GM21526 (cell line): ENCODE measurements around the gene DDX24.

ENCODE experiments used
- ATAC-seq: cut with Tn5 transposase; IDR thresholded peaks from one replicate; pipeline ENCODE4 v1.9.1; 2021; ENCODE audit warnings: moderate library complexity; ENCODE audit not compliant: unreplicated experiment, low FRiP score

DDX24 gene

DNA sequence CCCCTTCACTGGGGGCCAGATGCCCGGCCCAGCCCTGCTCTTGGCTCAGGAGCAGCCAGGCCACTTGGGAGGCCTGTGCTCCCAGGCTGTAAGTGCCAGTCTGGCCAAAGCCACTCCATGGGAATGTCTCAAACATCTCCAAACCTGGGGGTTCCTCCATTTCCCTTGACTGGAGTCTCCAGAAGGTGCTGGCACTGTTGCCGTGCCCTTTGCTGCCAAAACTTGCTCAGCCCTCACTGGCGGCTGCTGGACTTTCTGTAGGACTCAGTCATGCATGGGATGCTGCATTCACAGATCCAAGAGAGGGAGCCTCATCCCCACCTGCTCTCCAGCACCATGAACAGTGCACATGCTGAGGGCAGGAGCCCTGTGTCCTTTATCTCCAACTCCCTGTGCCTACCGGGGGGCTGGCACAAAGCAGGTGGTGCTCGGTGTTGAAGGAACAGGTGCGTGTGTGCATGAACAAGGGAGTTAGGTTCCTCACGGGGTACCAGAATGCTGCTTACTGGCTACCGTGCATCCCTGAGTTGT, 64.5 kb downstream of the DDX24 start:
- ATAC-seq: no peak

DNA sequence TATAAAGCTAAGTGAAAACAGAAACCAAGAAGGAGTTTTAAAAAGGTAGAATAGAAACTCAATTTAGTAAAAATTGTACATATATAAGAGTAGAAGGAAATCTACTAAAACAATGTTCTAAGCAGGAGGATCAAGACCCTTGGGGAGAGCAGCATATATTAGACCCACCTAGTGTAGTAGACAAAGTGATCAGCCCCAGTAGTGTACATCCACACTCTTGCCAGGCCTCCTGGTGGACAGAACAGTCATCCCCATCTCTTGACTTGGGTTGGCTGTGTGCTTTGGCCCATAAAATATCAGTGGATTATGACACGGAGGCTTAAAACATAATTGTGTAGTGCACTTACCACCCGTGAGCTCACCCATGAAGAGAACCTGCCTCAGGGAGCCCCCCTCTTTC, 65.8 kb downstream of the DDX24 start:
- no peak for ATAC-seq

DNA sequence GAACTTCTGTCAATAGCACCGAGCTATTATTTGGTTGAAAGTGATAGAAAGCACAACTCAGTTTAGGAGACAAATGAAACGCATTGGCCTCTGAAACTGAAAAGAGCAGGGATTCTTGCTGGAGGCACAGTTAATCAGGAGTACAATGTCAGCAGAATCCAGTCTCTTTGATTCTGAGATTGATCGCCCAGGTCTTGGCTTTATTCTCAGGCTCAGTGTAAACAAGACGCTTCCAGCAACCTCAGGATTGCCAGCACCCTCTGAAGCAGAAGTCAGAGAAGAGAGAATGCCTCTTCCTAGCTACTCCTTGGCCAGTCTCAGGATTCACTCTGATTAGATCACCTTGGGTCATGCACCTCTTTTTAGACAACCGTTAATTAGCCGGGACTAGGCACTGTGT, 66.6 kb downstream of the DDX24 start:
- no peak for ATAC-seq

DNA sequence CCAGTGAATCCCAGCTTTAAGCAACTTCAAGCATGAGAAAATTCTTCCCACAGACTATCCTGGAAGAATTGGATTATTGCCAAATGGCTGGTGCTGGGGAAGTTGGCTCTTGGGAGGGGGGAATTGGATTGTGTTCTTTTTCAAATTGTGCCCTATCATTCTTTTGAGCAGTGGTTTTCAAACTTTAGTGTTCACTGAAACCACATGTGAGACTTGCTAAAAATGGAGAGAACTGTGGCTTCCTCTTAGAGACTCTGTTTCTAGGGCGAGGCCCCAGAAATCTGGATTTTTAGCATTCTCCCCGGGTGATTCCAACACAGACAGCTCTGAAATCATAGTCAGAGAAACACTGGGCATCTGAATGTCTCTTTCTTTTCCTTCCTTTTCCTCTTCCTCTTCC, 69.2 kb downstream of the DDX24 start:
- no peak for ATAC-seq

DNA sequence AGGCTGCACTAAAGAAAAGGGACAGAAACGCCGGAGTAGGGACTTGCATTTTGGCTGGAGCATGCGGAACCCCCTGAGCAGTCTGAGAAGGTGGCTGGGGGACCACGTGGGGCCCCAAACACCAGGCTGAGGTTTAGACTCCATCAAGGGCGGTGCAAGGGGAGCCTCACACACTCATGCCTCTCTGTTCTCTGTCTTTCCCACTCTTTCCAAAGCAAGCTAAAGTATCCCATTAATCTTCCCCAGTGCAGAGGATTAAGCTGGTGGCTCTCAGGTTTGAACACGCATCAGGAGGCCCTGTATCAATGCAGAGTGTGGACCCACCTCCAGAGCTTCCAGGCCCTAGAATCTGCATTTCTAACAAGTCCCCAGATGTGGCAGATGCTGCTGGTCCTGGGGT, 70.4 kb downstream of the DDX24 start:
- no peak for ATAC-seq

DNA sequence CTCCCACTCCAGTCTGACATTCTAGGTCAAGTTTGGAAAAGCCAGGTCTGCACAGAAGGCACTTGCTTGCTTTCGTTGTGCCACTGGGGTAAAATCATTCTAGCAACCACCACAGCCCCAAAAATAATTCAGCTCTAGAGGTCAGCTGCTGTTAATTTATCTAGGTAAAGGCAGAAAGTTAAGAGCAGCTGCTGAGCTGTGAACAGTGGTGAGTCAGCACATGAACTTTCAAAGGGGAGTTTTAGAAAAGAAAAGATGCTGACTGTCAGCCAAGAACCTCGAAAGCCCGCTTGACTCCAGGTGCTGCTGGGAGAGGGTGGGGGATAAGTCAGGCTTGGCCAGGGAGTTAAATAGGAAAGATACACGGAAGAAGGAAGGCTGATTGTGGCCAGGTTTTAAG, 71.2 kb downstream of the DDX24 start:
- ATAC-seq: peak; percentile 46

DNA sequence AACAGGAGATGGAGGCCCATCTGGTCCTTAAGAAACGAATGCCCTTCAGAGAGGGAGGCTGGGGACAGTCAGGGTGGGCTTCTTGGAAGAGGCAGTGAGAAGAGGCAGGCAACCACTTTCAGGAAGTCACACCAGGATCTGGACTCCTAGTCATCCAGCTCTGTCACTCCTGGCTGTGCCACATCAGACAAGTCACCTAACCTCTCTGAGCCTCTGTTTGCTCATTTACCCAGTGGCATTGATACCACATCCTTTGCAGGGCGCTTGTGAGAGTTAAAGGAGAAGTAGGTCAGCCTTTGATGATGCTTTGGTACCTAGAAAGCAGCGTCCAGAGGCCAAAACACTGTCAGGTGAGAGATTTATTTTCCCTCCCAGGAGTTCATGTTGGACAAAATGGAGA, 72.8 kb downstream of the DDX24 start:
- ATAC-seq: no peak

- ATAC-seq: no peak
Observed at GRCh38 chr14:94005324-94006073, 75.5 kb downstream of the DDX24 start.

DNA sequence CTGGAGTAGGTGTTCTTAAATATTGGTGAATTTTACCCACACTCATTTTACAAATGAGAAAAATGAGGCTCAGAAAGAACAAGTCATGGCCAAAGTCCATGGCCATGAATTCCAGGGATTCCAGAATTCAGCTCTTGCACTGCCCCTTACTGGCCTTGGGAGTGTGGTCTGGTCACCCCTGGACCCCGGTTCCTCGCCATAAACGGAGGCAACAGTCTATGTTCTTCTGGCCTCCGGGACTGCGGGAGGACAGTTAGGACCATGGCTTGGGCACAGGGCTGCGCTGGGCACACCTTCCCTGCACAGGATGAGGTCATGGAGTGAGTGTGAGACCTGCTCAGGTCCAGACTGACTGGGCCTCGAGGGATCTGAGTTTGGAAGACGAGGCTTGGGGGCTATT, 77.0 kb downstream of the DDX24 start:
- ATAC-seq: no peak

- ATAC-seq: no peak
Observed at GRCh38 chr14:94003397-94003796, 77.6 kb downstream of the DDX24 start.

GRCh38 chr14:94001501-94002396, 79.3 kb downstream of the DDX24 start:
- ATAC-seq: peak; percentile 59

DNA sequence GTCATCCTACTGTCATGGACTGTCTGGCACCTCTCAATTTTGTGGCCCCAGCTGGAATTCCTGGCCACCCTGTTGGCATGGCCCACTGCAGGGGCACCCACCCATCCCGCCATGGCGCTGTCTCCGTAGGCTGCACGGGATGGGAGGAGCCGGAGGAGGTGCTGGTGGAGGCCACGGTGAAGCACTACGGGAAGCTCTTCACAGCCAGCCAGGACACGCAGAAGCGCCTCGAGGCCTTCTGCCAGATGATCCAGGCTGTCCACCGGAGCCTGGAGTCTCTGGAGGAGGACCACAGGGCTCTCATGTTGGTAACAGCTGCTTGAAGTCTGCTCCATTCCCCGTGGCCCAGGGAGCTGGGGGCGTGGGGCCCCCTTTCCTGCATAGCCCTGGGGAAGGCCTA, 80.0 kb downstream of the DDX24 start:
- ATAC-seq: no peak

GRCh38 chr14:94000267-94000666, 80.7 kb downstream of the DDX24 start:
- ATAC-seq: no peak

DNA sequence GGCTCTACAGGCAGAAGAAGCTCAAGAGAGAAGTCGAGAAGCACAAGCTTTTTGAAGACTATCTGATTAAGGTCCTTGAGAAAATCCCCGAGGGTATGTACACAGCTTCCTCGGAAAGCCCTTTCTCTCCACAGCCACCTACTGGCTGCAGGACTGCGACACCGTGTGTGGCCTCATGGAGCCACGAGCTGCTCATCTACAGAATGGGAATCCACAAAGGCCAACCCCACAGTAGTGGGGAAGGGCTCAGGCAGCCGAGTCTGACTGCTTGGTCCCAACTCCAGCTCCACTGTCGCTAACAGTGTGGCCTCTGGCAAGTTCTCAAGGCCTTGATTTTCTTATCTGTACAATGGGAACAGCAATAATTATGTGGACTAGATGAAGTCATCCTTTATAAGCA, 81.4 kb downstream of the DDX24 start:
- no peak for ATAC-seq

GRCh38 chr14:93998871-93999403, 82.1 kb downstream of the DDX24 start:
- ATAC-seq: no peak
